Ectodermal cell (in vitro differentiated cells): ENCODE data around the gene KPNA1.

ENCODE experiments used
- H3K27ac ChIP-seq: 2 replicates; pipeline ENCODE4 v1.7.0; 2013; ENCODE audit warnings: mild to moderate bottlenecking, low read depth, low read length; ENCODE audit not compliant: insufficient read depth, poor library complexity, severe bottlenecking
- H3K27me3 ChIP-seq: 2 replicates; pipeline ENCODE4 v1.7.0; 2013; ENCODE audit warnings: mild to moderate bottlenecking, low read length; ENCODE audit not compliant: insufficient read depth, control insufficient read depth, poor library complexity, severe bottlenecking
- H3K36me3 ChIP-seq: one replicate; pipeline ENCODE4 v1.7.0; 2013; ENCODE audit warnings: low read length; ENCODE audit not compliant: control insufficient read depth, insufficient read depth
- H3K4me1 ChIP-seq: one replicate; pipeline ENCODE4 v1.7.0; 2013; ENCODE audit warnings: low read length; ENCODE audit not compliant: control insufficient read depth, insufficient read depth
- H3K4me3 ChIP-seq: 2 replicates; pipeline ENCODE4 v1.7.0; 2013; ENCODE audit warnings: low read depth, low read length, control low read depth; ENCODE audit not compliant: insufficient read depth
- H3K9me3 ChIP-seq: 2 replicates; pipeline ENCODE4 v1.7.0; 2013; ENCODE audit warnings: mild to moderate bottlenecking, low read length, moderate library complexity; ENCODE audit not compliant: control insufficient read depth
- WGBS, 2 experiments: methylation state at CpG; one replicate each; pipeline ENCODE4 v1.1.7; 2013; ENCODE audit warnings: missing lambda C conversion rate in 2 of 2; 5-methylcytosine and 5-hydroxymethylcytosine counted together

The KPNA1 gene

GRCh38 chr3:122427857-122428471 lies 86.8 kb downstream of the KPNA1 start:
- 93 to 100% methylated on average over 1 to 2 of the region's 2 CpGs for whole genome bisulfite sequencing, 2 experiments
- no peak overlapping the region for H3K27ac ChIP-seq
- H3K36me3 ChIP-seq: peaks cover 4% of the 10 kb centered on the region

GRCh38 chr3:122421836-122422235 lies 92.9 kb downstream of the KPNA1 start:
- Histone ChIP-seq H3K36me3 (no peaks in the 10 kb centered on the region), H3K4me3 (no peak overlapping the region), H3K4me1 (peaks cover 4% of the 10 kb centered on the region), H3K27me3 (no peaks in the 10 kb centered on the region), H3K27ac (no peak overlapping the region), H3K9me3 (no peaks in the 10 kb centered on the region)
- 97 to 98% methylated on average over 2 of the region's 2 CpGs for WGBS, 2 experiments

More at GRCh38 chr3:122427857-122428471, 86.8 kb downstream of the KPNA1 start:
- Histone ChIP-seq H3K27me3 (no peaks in the 10 kb centered on the region), H3K9me3 (no peaks in the 10 kb centered on the region), H3K4me3 (no peak overlapping the region), H3K4me1 (no peaks in the 10 kb centered on the region)

GRCh38 chr3:122421101-122421500 lies 93.6 kb downstream of the KPNA1 start:
- H3K4me3 ChIP-seq: no peak overlapping the region
- WGBS, 2 experiments: 89 to 94% methylated on average over 2 of the region's 4 CpGs
- no peaks in the 10 kb centered on the region for H3K36me3 ChIP-seq
- H3K27me3 ChIP-seq: no peaks in the 10 kb centered on the region
- H3K27ac ChIP-seq: no peak overlapping the region
- peaks cover 4% of the 10 kb centered on the region for H3K4me1 ChIP-seq
- H3K9me3 ChIP-seq: no peaks in the 10 kb centered on the region

DNA sequence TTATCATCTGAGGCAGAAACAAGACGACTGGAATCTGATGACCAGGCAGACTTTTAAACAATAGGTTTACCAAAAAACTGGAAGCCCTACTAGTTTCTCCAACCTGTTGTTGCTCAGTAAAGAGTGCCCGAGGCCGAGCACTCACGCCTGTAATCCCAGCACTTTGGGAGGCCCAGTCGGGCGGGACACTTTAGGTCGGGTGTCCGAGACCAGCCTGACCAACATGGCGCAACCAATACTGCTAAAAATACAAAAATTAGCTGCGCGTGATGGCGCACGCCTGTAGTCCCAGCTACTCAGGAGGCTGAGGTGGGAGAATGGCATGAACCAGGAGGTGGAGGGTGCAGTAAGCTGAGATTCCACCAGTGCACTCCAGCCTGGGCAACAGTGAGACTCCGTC lies 97.8 kb downstream of the KPNA1 start:
- Histone ChIP-seq H3K4me1 (peaks cover 14% of the 10 kb centered on the region), H3K4me3 (peak overlapping the region; percentile 98), H3K9me3 (no peaks in the 10 kb centered on the region), H3K27ac (no peak overlapping the region), H3K27me3 (no peaks in the 10 kb centered on the region), H3K36me3 (no peaks in the 10 kb centered on the region)
- 73 to 75% methylated on average over 14 of the region's 14 CpGs for WGBS, 2 experiments

- Histone ChIP-seq H3K9me3 (no peaks in the 10 kb centered on the region), H3K27me3 (no peaks in the 10 kb centered on the region), H3K27ac (peak within 1 kb of the TSS; percentile 87), H3K36me3 (no peaks in the 10 kb centered on the region), H3K4me1 (peaks cover 14% of the 10 kb centered on the region), H3K4me3 (peak within 1 kb of the TSS; percentile 98)
- 0 to 1% methylated on average over 48 of the region's 48 CpGs for WGBS, 2 experiments
These were observed 98.7 kb downstream of the KPNA1 start, which contains the start of gene WDR5B for GRCh38 chr3:122415762-122416654. Gene WDR5B, minus strand, starts transcription at chr3:122416062. Its CDS starts 534 bp downstream, at chr3:122415528.

GRCh38 chr3:122415104-122415744 lies 99.5 kb downstream of the KPNA1 start:
- Histone ChIP-seq H3K27ac (peak overlapping the region; percentile 79), H3K4me3 (peak overlapping the region; percentile 98), H3K36me3 (no peaks in the 10 kb centered on the region), H3K4me1 (peaks cover 14% of the 10 kb centered on the region), H3K9me3 (no peaks in the 10 kb centered on the region), H3K27me3 (no peaks in the 10 kb centered on the region)
- WGBS, 2 experiments: 28 to 30% methylated on average over 10 of the region's 10 CpGs

DNA sequence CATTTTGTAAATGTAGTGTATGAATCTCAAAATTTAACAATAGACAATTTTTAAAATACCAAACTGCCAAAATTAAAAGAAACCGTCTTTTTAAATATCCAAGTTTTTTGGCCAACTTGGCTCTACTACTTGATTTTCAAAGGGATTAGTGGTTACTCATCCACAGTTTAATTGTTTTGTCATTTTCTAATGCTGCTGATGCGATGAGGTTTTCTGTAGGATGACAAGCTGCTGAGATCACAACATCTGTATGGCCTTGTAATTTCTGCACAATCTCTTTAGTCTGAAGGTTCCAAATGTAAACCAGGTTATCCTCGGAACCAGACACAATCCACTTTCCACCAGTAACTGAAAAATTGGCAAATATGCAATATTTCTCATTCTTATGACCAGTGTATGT lies 100.3 kb downstream of the KPNA1 start:
- Histone ChIP-seq H3K36me3 (no peaks in the 10 kb centered on the region), H3K27ac (no peak overlapping the region), H3K4me1 (peaks cover 14% of the 10 kb centered on the region), H3K4me3 (peak overlapping the region; percentile 98), H3K9me3 (no peaks in the 10 kb centered on the region), H3K27me3 (no peaks in the 10 kb centered on the region)
- 93% methylated on average over 3 of the region's 3 CpGs for WGBS, 2 experiments

DNA sequence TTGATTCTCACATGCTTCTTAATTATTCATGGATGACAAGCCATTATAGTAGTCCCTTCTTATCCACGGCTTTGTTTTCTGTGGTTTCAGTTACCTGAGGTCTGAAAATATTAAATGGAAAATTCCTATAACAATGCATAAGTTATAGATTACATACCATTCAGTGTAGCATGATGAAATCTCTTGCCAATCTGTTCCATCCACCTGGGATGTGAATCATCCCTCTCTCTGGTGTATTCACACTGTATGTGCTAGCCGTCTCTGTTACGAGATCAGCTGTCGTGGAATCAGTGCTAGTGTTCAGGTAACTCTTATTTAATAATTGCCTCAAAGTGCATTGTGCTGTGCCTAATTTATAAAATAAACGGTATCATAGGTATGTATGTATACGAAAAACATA lies 104.1 kb downstream of the KPNA1 start:
- 98 to 99% methylated on average over 5 to 6 of the region's 6 CpGs for WGBS, 2 experiments
- H3K9me3 ChIP-seq: no peaks in the 10 kb centered on the region
- no peaks in the 10 kb centered on the region for H3K27me3 ChIP-seq
- no peak overlapping the region for H3K27ac ChIP-seq
- no peak overlapping the region for H3K4me3 ChIP-seq
- peaks cover 10% of the 10 kb centered on the region for H3K4me1 ChIP-seq
- no peaks in the 10 kb centered on the region for H3K36me3 ChIP-seq

DNA sequence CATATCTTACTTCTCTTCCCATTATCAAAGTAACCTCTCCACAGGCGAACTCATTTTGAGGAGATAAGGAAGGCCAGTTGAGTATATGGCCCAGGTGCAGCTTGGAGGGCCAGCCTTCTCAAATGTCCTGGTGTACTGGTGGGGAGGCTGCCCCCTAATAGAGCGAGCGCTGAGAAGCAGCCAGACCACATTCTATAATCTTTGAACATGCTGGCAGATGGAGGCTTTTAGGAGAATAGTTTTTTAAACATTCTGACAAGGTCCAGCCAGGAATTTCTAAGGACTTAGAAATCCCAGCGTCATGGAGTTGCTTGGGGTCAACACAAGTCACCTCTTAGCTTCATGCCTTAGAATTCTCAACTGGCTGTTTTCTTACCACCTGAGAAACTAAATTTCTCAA lies 104.6 kb downstream of the KPNA1 start:
- H3K9me3 ChIP-seq: no peaks in the 10 kb centered on the region
- no peaks in the 10 kb centered on the region for H3K27me3 ChIP-seq
- H3K27ac ChIP-seq: no peak overlapping the region
- peaks cover 8% of the 10 kb centered on the region for H3K4me1 ChIP-seq
- H3K4me3 ChIP-seq: no peak overlapping the region
- no peaks in the 10 kb centered on the region for H3K36me3 ChIP-seq
- 91 to 97% methylated on average over 4 of the region's 4 CpGs for WGBS, 2 experiments

GRCh38 chr3:122409446-122409845 lies 105.3 kb downstream of the KPNA1 start:
- no peaks in the 10 kb centered on the region for H3K36me3 ChIP-seq
- H3K27me3 ChIP-seq: no peaks in the 10 kb centered on the region
- H3K4me1 ChIP-seq: peaks cover 1% of the 10 kb centered on the region
- H3K27ac ChIP-seq: no peak overlapping the region
- H3K9me3 ChIP-seq: no peaks in the 10 kb centered on the region
- no peak overlapping the region for H3K4me3 ChIP-seq
- WGBS, 2 experiments: 93 to 95% methylated on average over 6 of the region's 6 CpGs
